ENCODE data around the gene RAVER2.
A peak's percentile ranks its signal among the peaks of the same experiment; 100 is the strongest.

Gene RAVER2

GRCh38 chr1:64843675-64844074, 98.8 kb downstream of the RAVER2 start:
- no peak for DNase-seq (ENCODE audit: low read depth in 4 of 4, low spot score in 1 of 4)

DNA sequence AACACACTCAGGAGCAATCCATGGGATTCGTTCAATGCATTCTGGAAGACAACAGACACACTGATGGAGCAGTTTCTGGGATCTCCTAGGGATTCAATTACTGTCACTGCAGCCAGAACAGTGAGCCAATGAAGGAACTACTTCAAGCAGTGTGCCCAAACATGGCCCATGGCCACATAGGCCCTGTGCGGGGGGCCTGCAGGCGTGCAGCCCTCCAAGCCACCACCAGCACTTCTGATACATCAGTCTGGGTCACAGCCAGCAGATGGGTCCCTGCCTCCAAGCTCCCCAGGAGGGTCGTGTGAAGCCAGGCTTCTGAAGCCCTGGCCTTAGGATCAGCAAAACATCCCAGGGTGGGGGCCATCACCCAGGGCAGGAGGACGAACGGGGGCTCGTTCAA, 99.3 kb downstream of the RAVER2 start:
- DNase-seq (ENCODE audit: low read depth in 4 of 4, low spot score in 1 of 4) = no peak

DNA sequence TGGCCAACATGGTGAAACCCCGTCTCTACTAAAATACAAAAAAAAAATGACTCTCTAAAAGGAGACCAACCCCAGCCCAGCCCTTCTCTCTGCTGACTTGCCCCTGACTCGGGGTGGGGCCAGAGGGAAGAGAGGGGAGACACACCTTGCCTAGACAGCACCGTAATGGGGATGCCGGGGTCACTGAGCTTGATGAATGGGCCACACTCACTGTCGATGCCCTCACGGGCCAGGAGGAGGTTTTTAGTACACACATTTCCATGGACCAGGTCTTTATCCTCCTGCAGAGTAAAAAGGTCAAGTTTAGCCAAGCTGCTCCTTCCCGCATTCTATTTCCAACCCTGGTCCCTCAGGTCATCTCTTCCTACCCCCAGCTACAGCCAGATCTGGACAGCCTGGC, 99.7 kb downstream of the RAVER2 start:
- DNase-seq (ENCODE audit: low read depth in 4 of 4, low spot score in 1 of 4) = no peak

GRCh38 chr1:64845831-64846425, 101.1 kb downstream of the RAVER2 start:
- DNase-seq (ENCODE audit: low read depth in 4 of 4, low spot score in 1 of 4) = no peak

- DNase-seq (ENCODE audit: low read depth in 4 of 4, low spot score in 1 of 4) = no peak
Measured at GRCh38 chr1:64846573-64847430, 101.9 kb downstream of the RAVER2 start.

GRCh38 chr1:64847666-64848065, 102.8 kb downstream of the RAVER2 start:
- DNase-seq (ENCODE audit: low read depth in 4 of 4, low spot score in 1 of 4) = no peak

DNA sequence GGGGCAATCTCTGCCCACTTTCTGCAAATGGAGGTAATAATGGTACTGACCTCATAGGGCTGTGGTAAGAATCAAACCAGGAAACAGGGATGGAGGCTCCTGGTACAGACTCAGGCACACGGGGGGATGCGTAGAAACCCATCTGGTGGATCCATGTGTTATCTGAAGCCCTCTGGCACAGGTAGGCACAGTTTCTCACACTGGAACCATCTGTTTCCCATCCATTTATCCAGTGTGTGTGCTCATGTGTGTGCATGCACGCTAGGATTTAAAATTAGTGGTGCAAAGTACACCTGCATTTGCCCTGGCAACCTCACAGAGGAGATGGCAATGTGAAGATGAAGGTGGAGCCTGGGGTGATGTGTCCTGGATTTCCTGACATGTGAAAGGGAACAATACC, 103.3 kb downstream of the RAVER2 start:
- no peak for DNase-seq (ENCODE audit: low read depth in 4 of 4, low spot score in 1 of 4)

- no peak for DNase-seq (ENCODE audit: low read depth in 4 of 4, low spot score in 1 of 4)
Measured at GRCh38 chr1:64848803-64849202, 103.9 kb downstream of the RAVER2 start.

- DNase-seq (ENCODE audit: low read depth in 4 of 4, low spot score in 1 of 4) = no peak
Measured at GRCh38 chr1:64849942-64850341, 105.1 kb downstream of the RAVER2 start.

DNA sequence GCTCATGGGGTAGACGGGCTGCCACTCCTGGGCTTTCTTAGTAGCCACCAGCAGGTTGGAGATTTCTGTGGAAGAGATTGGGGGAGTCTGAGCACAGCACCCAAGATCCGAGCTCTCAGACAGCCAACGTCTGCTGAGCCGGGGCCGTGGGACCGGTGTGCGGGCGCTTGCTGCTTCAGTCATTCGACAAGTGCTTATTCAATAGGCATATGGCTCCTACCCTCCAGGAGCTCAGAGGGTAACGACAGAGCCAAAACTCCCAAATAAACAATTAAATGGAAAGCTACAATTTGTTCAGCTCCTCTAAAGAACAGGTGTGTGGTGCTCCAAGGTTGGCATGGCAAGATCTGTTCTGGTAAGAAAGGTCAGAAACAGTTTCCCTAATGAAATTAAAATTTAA, 106.0 kb downstream of the RAVER2 start:
- DNase-seq (ENCODE audit: low read depth in 4 of 4, low spot score in 1 of 4) = no peak

GRCh38 chr1:64851664-64852063, 106.8 kb downstream of the RAVER2 start:
- no peak for DNase-seq (ENCODE audit: low read depth in 4 of 4, low spot score in 1 of 4)

- DNase-seq (ENCODE audit: low read depth in 4 of 4, low spot score in 1 of 4) = no peak
Measured at GRCh38 chr1:64854674-64855073, 109.8 kb downstream of the RAVER2 start.

GRCh38 chr1:64855557-64855956, 110.7 kb downstream of the RAVER2 start:
- no peak for DNase-seq (ENCODE audit: low read depth in 4 of 4, low spot score in 1 of 4)

DNA sequence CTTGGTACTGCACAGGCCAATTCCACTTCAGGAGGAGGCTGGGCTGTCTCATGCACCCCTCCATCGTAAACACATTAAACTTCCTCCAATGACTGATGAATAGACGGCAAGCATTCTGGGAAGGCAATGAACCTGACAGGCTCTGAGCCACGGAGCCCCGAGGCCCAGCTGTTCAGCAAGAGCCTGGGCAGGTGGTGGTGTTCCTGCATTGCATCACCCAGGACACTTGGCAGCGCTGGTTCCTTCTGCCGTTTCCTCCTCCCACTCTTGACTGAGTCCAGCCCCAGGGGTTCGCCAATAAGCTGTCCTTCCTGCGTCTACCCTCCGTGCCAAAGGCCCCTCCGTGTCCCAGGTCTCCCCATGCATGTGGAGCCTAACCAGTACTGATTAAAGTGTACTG, 111.7 kb downstream of the RAVER2 start:
- no peak for DNase-seq (ENCODE audit: low read depth in 4 of 4, low spot score in 1 of 4)

DNA sequence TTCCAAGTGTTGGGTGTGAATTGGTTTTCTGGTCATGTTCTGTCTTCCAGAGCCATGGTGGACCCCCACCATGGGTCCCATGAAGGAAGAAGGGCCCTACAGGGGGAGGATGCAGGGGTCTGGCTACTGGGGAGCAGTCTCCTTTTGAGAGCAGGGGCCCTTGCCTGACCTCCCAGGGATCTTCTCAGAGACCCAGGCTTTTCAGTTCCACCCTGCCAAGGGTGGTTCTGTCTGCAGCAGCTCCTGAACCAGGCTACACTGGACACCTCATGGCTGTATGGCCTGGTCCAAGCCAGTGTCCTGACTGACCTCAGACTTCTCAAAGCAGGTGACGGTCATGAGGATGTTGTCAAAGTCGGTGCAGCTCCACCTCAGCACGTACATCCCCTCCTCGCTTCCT, 112.5 kb downstream of the RAVER2 start:
- DNase-seq (ENCODE audit: low read depth in 4 of 4, low spot score in 1 of 4) = no peak

- no peak for DNase-seq (ENCODE audit: low read depth in 4 of 4, low spot score in 1 of 4)
Measured at GRCh38 chr1:64861611-64862010, 116.7 kb downstream of the RAVER2 start.

- peak in 1 of 4 experiments; percentile 2 for DNase-seq (ENCODE audit: low read depth in 4 of 4, low spot score in 1 of 4)
Measured at GRCh38 chr1:64864018-64864940, 119.4 kb downstream of the RAVER2 start.

- no peak for DNase-seq (ENCODE audit: low read depth in 4 of 4, low spot score in 1 of 4)
Measured at GRCh38 chr1:64865105-64865757, 120.4 kb downstream of the RAVER2 start.

- DNase-seq (ENCODE audit: low read depth in 4 of 4, low spot score in 1 of 4) = no peak
Measured at GRCh38 chr1:64866689-64867088, 121.8 kb downstream of the RAVER2 start.

DNA sequence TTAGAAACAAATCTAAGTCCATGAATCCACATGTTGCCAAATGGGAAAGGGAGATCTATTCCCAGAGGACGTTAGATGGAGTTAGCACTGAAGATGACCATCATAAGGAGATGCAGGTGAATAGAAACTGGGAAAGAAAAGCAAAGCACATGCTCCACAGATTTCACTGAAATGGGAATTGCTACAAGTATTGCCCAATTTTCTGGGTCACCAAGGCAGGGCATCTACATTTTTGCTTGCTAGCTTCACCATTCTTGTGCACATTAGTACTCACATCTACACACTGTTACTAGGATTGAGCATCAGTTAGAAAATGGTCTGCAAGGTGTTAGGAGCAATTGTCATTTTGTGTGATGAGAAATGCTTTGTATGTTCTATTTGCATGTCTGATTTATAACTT, 122.4 kb downstream of the RAVER2 start:
- no peak for DNase-seq (ENCODE audit: low read depth in 4 of 4, low spot score in 1 of 4)

GRCh38 chr1:64871256-64871655, 126.4 kb downstream of the RAVER2 start:
- no peak for DNase-seq (ENCODE audit: low read depth in 4 of 4, low spot score in 1 of 4)

Data from stimulated activated CD4-positive, alpha-beta T cell treated with anti-CD3 and anti-CD28 coated beads, Interleukin-1b, Interleukin-23, amount 100 ng/mL, for 24 hours (primary cell).